Neural progenitor cell (in vitro differentiated cells): ENCODE results near the gene INPP5E.

Source experiments
- EZH2 ChIP-seq: fragments of 200-600 bp; sonication (generic); IDR thresholded peaks from 2 replicates; pipeline ENCODE4 v1.6.1; 2017; ENCODE audit warnings: antibody characterized with exemption, mild to moderate bottlenecking, moderate library complexity
- EZH2phosphoT487 ChIP-seq: fragments of 200-600 bp; sonication (generic); IDR thresholded peaks from 2 replicates; pipeline ENCODE4 v1.6.1; 2017; ENCODE audit warnings: antibody characterized with exemption
- TF ChIP-seq, protein P1 (sequence below): fragments of 200-600 bp; sonication (generic); IDR thresholded peaks from 2 replicates; pipeline ENCODE4 v1.5.1; 2017; ENCODE audit warnings: antibody characterized with exemption, mild to moderate bottlenecking

DNA sequence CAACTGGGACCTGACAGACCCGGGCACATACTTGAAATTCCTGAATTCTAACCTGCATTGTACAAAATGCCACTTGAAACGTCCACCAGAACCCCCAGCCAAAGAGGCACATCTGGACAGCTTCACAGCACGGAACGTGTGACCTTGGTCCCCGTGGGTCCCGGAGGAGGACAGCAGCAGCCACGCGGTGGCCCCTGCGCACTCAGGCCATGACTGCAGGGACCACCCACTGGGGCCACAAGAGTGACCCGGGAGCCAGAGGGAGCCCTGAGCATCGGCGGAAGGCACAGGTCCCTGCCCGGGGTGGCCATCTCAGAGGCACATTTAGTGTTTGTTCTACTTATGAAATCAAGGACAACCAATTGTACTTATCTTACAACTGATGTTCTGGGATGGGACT, 37.6 kb downstream of the INPP5E start:
- TF ChIP-seq, protein P1, sequence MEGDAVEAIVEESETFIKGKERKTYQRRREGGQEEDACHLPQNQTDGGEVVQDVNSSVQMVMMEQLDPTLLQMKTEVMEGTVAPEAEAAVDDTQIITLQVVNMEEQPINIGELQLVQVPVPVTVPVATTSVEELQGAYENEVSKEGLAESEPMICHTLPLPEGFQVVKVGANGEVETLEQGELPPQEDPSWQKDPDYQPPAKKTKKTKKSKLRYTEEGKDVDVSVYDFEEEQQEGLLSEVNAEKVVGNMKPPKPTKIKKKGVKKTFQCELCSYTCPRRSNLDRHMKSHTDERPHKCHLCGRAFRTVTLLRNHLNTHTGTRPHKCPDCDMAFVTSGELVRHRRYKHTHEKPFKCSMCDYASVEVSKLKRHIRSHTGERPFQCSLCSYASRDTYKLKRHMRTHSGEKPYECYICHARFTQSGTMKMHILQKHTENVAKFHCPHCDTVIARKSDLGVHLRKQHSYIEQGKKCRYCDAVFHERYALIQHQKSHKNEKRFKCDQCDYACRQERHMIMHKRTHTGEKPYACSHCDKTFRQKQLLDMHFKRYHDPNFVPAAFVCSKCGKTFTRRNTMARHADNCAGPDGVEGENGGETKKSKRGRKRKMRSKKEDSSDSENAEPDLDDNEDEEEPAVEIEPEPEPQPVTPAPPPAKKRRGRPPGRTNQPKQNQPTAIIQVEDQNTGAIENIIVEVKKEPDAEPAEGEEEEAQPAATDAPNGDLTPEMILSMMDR = no peak
- no peak for TF ChIP-seq EZH2
- no peak for TF ChIP-seq EZH2phosphoT487
